Measurements from ENCODE around the gene SURF2.

SURF2 gene

DNA sequence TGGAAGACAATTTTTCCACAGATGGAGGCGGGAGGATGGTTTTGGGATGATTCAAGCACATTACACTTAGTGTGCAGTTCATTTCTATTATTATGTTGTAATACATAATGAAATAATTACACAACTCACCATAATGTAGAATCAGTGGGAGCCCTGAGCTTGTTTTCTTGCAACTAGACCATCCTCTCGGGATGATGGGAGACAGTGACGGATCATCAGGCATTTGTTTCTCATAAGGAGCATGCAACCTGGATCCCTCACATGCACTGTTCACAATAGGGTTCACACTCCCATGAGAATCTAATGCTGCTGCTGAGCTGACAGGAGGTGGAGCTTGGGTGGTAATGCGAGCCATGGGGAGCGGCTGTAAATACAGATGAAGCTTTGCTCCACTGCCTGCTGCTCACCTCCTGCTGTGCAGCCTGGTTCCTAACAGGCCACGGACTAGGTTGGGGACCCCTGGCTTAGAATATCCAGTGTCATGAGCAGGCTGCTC, 21.4 kb downstream of the SURF2 start:
- H3K27me3 ChIP-seq (ENCODE audit: insufficient read depth, low read length) = no peaks in the 10 kb centered on the region
- H2AFZ ChIP-seq (ENCODE audit: low read length, unreplicated experiment) = no peak overlapping the region
- peaks cover 35% of the 10 kb centered on the region for H3K79me2 ChIP-seq (ENCODE audit: control insufficient read depth, insufficient read depth, low read length, unreplicated experiment)
- H3K36me3 ChIP-seq (ENCODE audit: insufficient read depth, low read length) = no peaks in the 10 kb centered on the region
- H3K4me1 ChIP-seq (ENCODE audit: control insufficient read depth, insufficient read depth, low read length, unreplicated experiment) = peaks cover 8% of the 10 kb centered on the region
- no peak overlapping the region for H3K4me3 ChIP-seq (ENCODE audit: low read depth, low read length)
- no peak overlapping the region for H3K27ac ChIP-seq (ENCODE audit: low read depth, low read length)

- Histone ChIP-seq H3K4me1 (ENCODE audit: control insufficient read depth, insufficient read depth, low read length, unreplicated experiment) (peaks cover 5% of the 10 kb centered on the region), H3K79me2 (ENCODE audit: control insufficient read depth, insufficient read depth, low read length, unreplicated experiment) (peaks cover 28% of the 10 kb centered on the region)
These were observed 22.1 kb downstream of the SURF2 start for GRCh38 chr9:133378408-133378962.

DNA sequence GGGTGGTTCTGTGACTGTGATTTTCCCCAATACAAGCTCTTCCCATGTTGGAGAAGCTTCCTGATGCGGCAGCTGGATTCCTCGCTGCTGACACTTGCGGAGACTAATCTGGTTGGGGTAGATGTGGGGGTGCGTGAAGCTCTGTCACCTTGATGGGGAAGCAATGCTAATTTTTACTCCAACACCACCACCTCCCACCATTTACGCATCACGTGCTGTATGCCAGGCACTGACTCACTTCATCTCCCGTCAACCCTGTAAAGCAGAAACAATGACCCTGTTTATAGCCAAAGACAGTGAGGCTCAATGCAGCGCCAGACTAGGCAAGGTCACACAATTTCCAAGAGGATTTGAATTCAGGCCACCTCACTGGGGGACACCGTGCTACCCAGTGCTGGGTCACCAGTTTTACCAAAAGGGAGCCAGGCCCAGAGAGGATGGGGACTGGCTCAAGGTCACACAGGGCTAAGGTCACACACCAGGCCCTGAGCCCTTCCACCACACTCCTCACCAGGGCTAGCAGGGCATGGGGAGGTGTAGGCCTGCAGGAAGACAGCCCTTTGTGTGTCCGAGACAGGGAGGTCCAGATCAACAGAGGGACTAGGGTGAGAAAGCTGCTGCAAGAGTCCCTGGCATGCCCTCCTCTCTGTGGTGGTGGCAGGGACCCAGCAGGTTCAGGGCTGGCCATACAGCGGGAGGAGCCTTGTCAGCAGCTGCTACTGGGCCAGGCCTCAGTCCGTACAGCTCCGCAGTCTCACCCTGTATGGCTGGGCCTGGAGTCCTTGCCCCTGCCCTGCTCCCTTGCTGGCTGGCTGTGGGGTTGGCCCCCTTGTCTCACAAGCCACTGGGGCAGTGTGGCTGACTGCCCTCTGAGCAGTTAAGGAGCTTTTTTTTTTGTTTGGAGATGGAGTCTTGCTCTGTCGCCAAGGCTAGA, 23.1 kb downstream of the SURF2 start:
- Histone ChIP-seq H3K27ac (ENCODE audit: low read depth, low read length) (no peak overlapping the region), H3K36me3 (ENCODE audit: insufficient read depth, low read length) (no peaks in the 10 kb centered on the region), H3K4me1 (ENCODE audit: control insufficient read depth, insufficient read depth, low read length, unreplicated experiment) (no peaks in the 10 kb centered on the region), H3K4me3 (ENCODE audit: low read depth, low read length) (no peak overlapping the region), H3K27me3 (ENCODE audit: insufficient read depth, low read length) (no peaks in the 10 kb centered on the region), H3K79me2 (ENCODE audit: control insufficient read depth, insufficient read depth, low read length, unreplicated experiment) (peaks cover 19% of the 10 kb centered on the region), H2AFZ (ENCODE audit: low read length, unreplicated experiment) (no peak overlapping the region)

More at GRCh38 chr9:133378408-133378962, 22.1 kb downstream of the SURF2 start:
- H3K4me3 ChIP-seq (ENCODE audit: low read depth, low read length) = no peak overlapping the region
- H2AFZ ChIP-seq (ENCODE audit: low read length, unreplicated experiment) = no peak overlapping the region
- no peaks in the 10 kb centered on the region for H3K36me3 ChIP-seq (ENCODE audit: insufficient read depth, low read length)
- no peaks in the 10 kb centered on the region for H3K27me3 ChIP-seq (ENCODE audit: insufficient read depth, low read length)
- no peak overlapping the region for H3K27ac ChIP-seq (ENCODE audit: low read depth, low read length)

GRCh38 chr9:133380734-133381133, 24.4 kb downstream of the SURF2 start:
- no peak overlapping the region for H2AFZ ChIP-seq (ENCODE audit: low read length, unreplicated experiment)
- H3K79me2 ChIP-seq (ENCODE audit: control insufficient read depth, insufficient read depth, low read length, unreplicated experiment) = peaks cover 6% of the 10 kb centered on the region
- H3K4me3 ChIP-seq (ENCODE audit: low read depth, low read length) = no peak overlapping the region
- H3K27me3 ChIP-seq (ENCODE audit: insufficient read depth, low read length) = no peaks in the 10 kb centered on the region
- no peak overlapping the region for H3K27ac ChIP-seq (ENCODE audit: low read depth, low read length)
- no peaks in the 10 kb centered on the region for H3K4me1 ChIP-seq (ENCODE audit: control insufficient read depth, insufficient read depth, low read length, unreplicated experiment)
- no peaks in the 10 kb centered on the region for H3K36me3 ChIP-seq (ENCODE audit: insufficient read depth, low read length)

- Histone ChIP-seq H3K4me1 (ENCODE audit: control insufficient read depth, insufficient read depth, low read length, unreplicated experiment) (no peaks in the 10 kb centered on the region), H2AFZ (ENCODE audit: low read length, unreplicated experiment) (no peak overlapping the region), H3K79me2 (ENCODE audit: control insufficient read depth, insufficient read depth, low read length, unreplicated experiment) (no peaks in the 10 kb centered on the region), H3K4me3 (ENCODE audit: low read depth, low read length) (no peak overlapping the region), H3K27ac (ENCODE audit: low read depth, low read length) (no peak overlapping the region), H3K36me3 (ENCODE audit: insufficient read depth, low read length) (no peaks in the 10 kb centered on the region), H3K27me3 (ENCODE audit: insufficient read depth, low read length) (no peaks in the 10 kb centered on the region)
These were observed 26.3 kb downstream of the SURF2 start for GRCh38 chr9:133382507-133383141.

DNA sequence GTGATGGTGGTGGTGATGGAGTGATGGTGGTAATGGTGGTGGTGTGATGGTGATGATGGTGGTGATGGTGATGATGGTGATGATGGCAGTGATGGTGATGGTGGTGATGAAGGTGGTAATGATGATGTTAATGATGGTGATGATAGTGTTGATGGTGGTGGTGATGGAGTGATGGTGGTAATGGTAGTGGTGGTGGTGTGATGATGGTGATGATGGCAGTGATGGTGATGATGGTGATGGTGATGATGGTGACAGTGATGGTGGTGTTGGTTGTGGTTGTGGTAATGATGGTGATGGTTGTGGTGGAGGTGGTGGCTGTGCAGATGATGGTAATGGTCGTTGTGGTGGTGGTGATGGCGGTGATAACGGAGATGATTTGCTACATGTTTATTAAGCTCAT, 27.1 kb downstream of the SURF2 start:
- H3K4me3 ChIP-seq (ENCODE audit: low read depth, low read length) = no peak overlapping the region
- no peak overlapping the region for H2AFZ ChIP-seq (ENCODE audit: low read length, unreplicated experiment)
- no peaks in the 10 kb centered on the region for H3K79me2 ChIP-seq (ENCODE audit: control insufficient read depth, insufficient read depth, low read length, unreplicated experiment)
- H3K4me1 ChIP-seq (ENCODE audit: control insufficient read depth, insufficient read depth, low read length, unreplicated experiment) = no peaks in the 10 kb centered on the region
- no peaks in the 10 kb centered on the region for H3K27me3 ChIP-seq (ENCODE audit: insufficient read depth, low read length)
- H3K27ac ChIP-seq (ENCODE audit: low read depth, low read length) = no peak overlapping the region
- no peaks in the 10 kb centered on the region for H3K36me3 ChIP-seq (ENCODE audit: insufficient read depth, low read length)

- no peaks in the 10 kb centered on the region for H3K27me3 ChIP-seq (ENCODE audit: insufficient read depth, low read length)
- H2AFZ ChIP-seq (ENCODE audit: low read length, unreplicated experiment) = no peak overlapping the region
- no peaks in the 10 kb centered on the region for H3K36me3 ChIP-seq (ENCODE audit: insufficient read depth, low read length)
- no peak overlapping the region for H3K4me3 ChIP-seq (ENCODE audit: low read depth, low read length)
- no peaks in the 10 kb centered on the region for H3K79me2 ChIP-seq (ENCODE audit: control insufficient read depth, insufficient read depth, low read length, unreplicated experiment)
- H3K27ac ChIP-seq (ENCODE audit: low read depth, low read length) = no peak overlapping the region
- H3K4me1 ChIP-seq (ENCODE audit: control insufficient read depth, insufficient read depth, low read length, unreplicated experiment) = no peaks in the 10 kb centered on the region
These were observed 28.5 kb downstream of the SURF2 start for GRCh38 chr9:133384736-133385321.

GRCh38 chr9:133385452-133385851, 29.1 kb downstream of the SURF2 start:
- Histone ChIP-seq H3K36me3 (ENCODE audit: insufficient read depth, low read length) (no peaks in the 10 kb centered on the region), H2AFZ (ENCODE audit: low read length, unreplicated experiment) (no peak overlapping the region), H3K27ac (ENCODE audit: low read depth, low read length) (no peak overlapping the region), H3K4me3 (ENCODE audit: low read depth, low read length) (no peak overlapping the region), H3K4me1 (ENCODE audit: control insufficient read depth, insufficient read depth, low read length, unreplicated experiment) (no peaks in the 10 kb centered on the region), H3K27me3 (ENCODE audit: insufficient read depth, low read length) (no peaks in the 10 kb centered on the region), H3K79me2 (ENCODE audit: control insufficient read depth, insufficient read depth, low read length, unreplicated experiment) (no peaks in the 10 kb centered on the region)

DNA sequence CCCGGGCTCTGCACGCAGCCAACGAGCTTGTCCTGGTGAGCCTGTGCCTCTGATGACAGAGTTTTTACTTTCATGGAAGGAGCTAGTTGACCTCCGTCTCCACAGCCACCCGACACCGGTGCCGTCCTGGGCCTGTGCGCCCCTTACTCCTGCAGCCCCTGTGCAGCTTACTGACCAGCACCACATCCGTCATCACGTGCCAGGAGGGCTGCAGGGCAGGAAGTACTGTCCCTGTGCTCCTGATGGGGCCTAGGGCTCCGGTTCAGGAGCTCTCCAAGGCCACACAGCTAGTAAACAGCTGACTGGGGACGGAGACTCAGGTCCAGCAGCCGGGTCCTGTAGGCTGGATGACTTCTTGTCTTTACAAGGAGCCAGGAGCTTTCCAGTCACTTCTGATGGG, 30.0 kb downstream of the SURF2 start:
- H3K79me2 ChIP-seq (ENCODE audit: control insufficient read depth, insufficient read depth, low read length, unreplicated experiment) = no peaks in the 10 kb centered on the region
- no peaks in the 10 kb centered on the region for H3K4me1 ChIP-seq (ENCODE audit: control insufficient read depth, insufficient read depth, low read length, unreplicated experiment)
- no peak overlapping the region for H2AFZ ChIP-seq (ENCODE audit: low read length, unreplicated experiment)
- no peak overlapping the region for H3K4me3 ChIP-seq (ENCODE audit: low read depth, low read length)
- no peaks in the 10 kb centered on the region for H3K27me3 ChIP-seq (ENCODE audit: insufficient read depth, low read length)
- no peak overlapping the region for H3K27ac ChIP-seq (ENCODE audit: low read depth, low read length)
- no peaks in the 10 kb centered on the region for H3K36me3 ChIP-seq (ENCODE audit: insufficient read depth, low read length)

DNA sequence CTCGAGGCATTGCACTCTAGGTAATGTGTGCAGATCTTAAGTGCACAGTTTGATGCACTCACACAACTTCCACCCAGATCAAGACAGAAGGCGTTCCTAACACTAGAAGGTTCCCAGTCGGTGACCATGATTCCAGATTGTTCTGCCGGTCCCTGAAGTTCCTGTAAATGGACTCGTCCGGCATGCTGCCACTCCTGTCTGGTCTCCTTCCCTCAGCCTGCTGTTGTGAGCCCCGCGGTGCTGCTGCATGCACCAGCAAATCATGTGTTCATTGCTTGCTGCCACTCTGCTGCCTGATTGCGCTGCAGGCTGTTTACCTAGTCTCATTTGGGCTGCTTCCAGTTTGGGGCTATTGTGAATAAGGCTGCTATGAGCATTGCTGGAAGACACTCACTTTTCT, 31.3 kb downstream of the SURF2 start:
- H3K4me3 ChIP-seq (ENCODE audit: low read depth, low read length) = no peak overlapping the region
- H3K79me2 ChIP-seq (ENCODE audit: control insufficient read depth, insufficient read depth, low read length, unreplicated experiment) = no peaks in the 10 kb centered on the region
- no peaks in the 10 kb centered on the region for H3K27me3 ChIP-seq (ENCODE audit: insufficient read depth, low read length)
- H3K27ac ChIP-seq (ENCODE audit: low read depth, low read length) = no peak overlapping the region
- H2AFZ ChIP-seq (ENCODE audit: low read length, unreplicated experiment) = no peak overlapping the region
- H3K4me1 ChIP-seq (ENCODE audit: control insufficient read depth, insufficient read depth, low read length, unreplicated experiment) = no peaks in the 10 kb centered on the region
- no peaks in the 10 kb centered on the region for H3K36me3 ChIP-seq (ENCODE audit: insufficient read depth, low read length)

All from ACC112 (cell line).